ENCODE results near the gene PI4KA.

DNA sequence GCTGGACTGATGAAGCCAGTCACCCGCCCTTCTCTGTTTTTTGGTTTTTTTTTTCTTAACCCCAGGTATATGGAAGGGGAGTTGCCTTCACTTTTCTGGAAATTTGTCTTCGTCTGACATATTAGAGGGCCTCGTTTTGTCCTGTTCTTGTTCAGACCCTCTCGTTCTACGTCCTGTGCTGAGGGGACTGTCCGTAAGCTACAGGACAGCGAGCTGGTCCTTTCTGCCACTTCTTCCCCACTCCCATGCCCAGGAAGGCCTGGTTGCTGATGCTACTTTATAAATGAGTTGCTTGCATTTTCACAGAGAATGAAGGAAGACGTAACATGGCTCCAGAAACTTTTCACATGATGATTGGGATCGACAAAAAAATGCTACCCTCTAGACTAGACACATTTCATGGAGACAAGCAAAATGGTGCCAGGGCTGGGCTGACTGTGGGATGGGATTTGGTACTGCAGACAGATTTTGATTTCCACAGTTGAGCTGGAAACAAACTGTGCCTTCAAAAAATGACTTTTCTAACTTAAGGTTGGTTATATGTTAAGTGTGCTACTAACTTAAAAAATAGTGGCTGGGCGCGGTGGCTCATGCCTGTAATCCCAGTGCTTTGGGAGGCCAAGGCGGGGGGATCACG is 31.4 kb upstream of the PI4KA start:
- TF ChIP-seq, protein P1, sequence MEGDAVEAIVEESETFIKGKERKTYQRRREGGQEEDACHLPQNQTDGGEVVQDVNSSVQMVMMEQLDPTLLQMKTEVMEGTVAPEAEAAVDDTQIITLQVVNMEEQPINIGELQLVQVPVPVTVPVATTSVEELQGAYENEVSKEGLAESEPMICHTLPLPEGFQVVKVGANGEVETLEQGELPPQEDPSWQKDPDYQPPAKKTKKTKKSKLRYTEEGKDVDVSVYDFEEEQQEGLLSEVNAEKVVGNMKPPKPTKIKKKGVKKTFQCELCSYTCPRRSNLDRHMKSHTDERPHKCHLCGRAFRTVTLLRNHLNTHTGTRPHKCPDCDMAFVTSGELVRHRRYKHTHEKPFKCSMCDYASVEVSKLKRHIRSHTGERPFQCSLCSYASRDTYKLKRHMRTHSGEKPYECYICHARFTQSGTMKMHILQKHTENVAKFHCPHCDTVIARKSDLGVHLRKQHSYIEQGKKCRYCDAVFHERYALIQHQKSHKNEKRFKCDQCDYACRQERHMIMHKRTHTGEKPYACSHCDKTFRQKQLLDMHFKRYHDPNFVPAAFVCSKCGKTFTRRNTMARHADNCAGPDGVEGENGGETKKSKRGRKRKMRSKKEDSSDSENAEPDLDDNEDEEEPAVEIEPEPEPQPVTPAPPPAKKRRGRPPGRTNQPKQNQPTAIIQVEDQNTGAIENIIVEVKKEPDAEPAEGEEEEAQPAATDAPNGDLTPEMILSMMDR (conservative IDR thresholded peaks at IDR 0.05; ENCODE audit: low read depth in 2 of 2): no peak
- TF ChIP-seq, protein P2, sequence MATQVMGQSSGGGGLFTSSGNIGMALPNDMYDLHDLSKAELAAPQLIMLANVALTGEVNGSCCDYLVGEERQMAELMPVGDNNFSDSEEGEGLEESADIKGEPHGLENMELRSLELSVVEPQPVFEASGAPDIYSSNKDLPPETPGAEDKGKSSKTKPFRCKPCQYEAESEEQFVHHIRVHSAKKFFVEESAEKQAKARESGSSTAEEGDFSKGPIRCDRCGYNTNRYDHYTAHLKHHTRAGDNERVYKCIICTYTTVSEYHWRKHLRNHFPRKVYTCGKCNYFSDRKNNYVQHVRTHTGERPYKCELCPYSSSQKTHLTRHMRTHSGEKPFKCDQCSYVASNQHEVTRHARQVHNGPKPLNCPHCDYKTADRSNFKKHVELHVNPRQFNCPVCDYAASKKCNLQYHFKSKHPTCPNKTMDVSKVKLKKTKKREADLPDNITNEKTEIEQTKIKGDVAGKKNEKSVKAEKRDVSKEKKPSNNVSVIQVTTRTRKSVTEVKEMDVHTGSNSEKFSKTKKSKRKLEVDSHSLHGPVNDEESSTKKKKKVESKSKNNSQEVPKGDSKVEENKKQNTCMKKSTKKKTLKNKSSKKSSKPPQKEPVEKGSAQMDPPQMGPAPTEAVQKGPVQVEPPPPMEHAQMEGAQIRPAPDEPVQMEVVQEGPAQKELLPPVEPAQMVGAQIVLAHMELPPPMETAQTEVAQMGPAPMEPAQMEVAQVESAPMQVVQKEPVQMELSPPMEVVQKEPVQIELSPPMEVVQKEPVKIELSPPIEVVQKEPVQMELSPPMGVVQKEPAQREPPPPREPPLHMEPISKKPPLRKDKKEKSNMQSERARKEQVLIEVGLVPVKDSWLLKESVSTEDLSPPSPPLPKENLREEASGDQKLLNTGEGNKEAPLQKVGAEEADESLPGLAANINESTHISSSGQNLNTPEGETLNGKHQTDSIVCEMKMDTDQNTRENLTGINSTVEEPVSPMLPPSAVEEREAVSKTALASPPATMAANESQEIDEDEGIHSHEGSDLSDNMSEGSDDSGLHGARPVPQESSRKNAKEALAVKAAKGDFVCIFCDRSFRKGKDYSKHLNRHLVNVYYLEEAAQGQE (IDR thresholded peaks at IDR 0.05; ENCODE audit: unreplicated experiment): no peak
- no peak for TF ChIP-seq EZH2phosphoT487 (IDR thresholded peaks at IDR 0.05; ENCODE audit: unreplicated experiment)
- no peak for TF ChIP-seq EZH2 (IDR thresholded peaks at IDR 0.05; ENCODE audit: low read depth, unreplicated experiment)
- TF ChIP-seq POLR2AphosphoS5 (IDR thresholded peaks at IDR 0.05; ENCODE audit: low read depth): no peak
- TF ChIP-seq JUNB (IDR thresholded peaks at IDR 0.05; ENCODE audit: unreplicated experiment): no peak
